GM23248 (cell line): ENCODE data around the gene LRRC3. TPM values are rescaled to one million over a fixed set of nuclear protein-coding genes. Genes with fewer than 3 reads are reported as not detected.

ENCODE experiments used
- DNase-seq: peaks from one replicate; pipeline ENCODE4 v3.0.0-alpha.2; 2015
- H2AFZ ChIP-seq: fragments of 200-600 bp; sonication (generic); 2 replicates; pipeline ENCODE4 v1.6.1; 2016; ENCODE audit warnings: antibody characterized with exemption
- H3F3A ChIP-seq: fragments of 200-600 bp; sonication (generic); 2 replicates; pipeline ENCODE4 v1.6.1; 2016; ENCODE audit warnings: mild to moderate bottlenecking, antibody characterized with exemption, mixed run types; ENCODE audit not compliant: insufficient read depth
- H3K27ac ChIP-seq: fragments of 200-600 bp; sonication (generic); 2 replicates; pipeline ENCODE4 v1.5.1; 2016; ENCODE audit warnings: mild to moderate bottlenecking
- H3K27me3 ChIP-seq: fragments of 200-600 bp; sonication (generic); replicated peaks from 2 replicates; pipeline ENCODE4 v1.6.1; 2016; ENCODE audit warnings: mild to moderate bottlenecking; ENCODE audit not compliant: insufficient read depth
- H3K36me3 ChIP-seq: fragments of 200-600 bp; sonication (generic); 2 replicates; pipeline ENCODE4 v1.6.1; 2016; ENCODE audit warnings: low read depth, mild to moderate bottlenecking
- H3K4me1 ChIP-seq: fragments of 200-600 bp; sonication (generic); 2 replicates; pipeline ENCODE4 v1.6.1; 2016; ENCODE audit warnings: mild to moderate bottlenecking; ENCODE audit not compliant: insufficient read depth
- H3K4me2 ChIP-seq: fragments of 200-600 bp; sonication (generic); one replicate; pipeline ENCODE4 v1.6.1; 2016; ENCODE audit warnings: mild to moderate bottlenecking; ENCODE audit not compliant: unreplicated experiment
- H3K4me3 ChIP-seq: fragments of 200-600 bp; sonication (generic); 2 replicates; pipeline ENCODE4 v1.5.1; 2016; ENCODE audit warnings: mild to moderate bottlenecking
- H3K79me2 ChIP-seq: fragments of 200-600 bp; sonication (generic); 2 replicates; pipeline ENCODE4 v1.6.1; 2016; ENCODE audit warnings: mild to moderate bottlenecking; ENCODE audit not compliant: insufficient read depth
- H3K9ac ChIP-seq: fragments of 200-600 bp; sonication (generic); 2 replicates; pipeline ENCODE4 v1.6.1; 2016; ENCODE audit warnings: mild to moderate bottlenecking
- H3K9me2 ChIP-seq: fragments of 200-600 bp; sonication (generic); 2 replicates; pipeline ENCODE4 v1.6.1; 2016; ENCODE audit warnings: mixed run types, mild to moderate bottlenecking, moderate library complexity; ENCODE audit not compliant: insufficient read depth
- H3K9me3 ChIP-seq: fragments of 200-600 bp; sonication (generic); one replicate; pipeline ENCODE4 v1.6.1; 2017; ENCODE audit warnings: low read depth
- H4K20me1 ChIP-seq: fragments of 200-600 bp; sonication (generic); 2 replicates; pipeline ENCODE4 v1.6.0; 2016; ENCODE audit not compliant: insufficient read depth
- EZH2 ChIP-seq: fragments of 200-600 bp; sonication (generic); IDR thresholded peaks from 2 replicates; pipeline ENCODE4 v1.6.1; 2018; ENCODE audit warnings: antibody characterized with exemption, mild to moderate bottlenecking; ENCODE audit not compliant: insufficient read depth, poor library complexity, severe bottlenecking
- EZH2phosphoT487 ChIP-seq: fragments of 200-600 bp; sonication (generic); IDR thresholded peaks from 2 replicates; pipeline ENCODE4 v1.6.1; 2018; ENCODE audit warnings: antibody characterized with exemption, moderate library complexity, mild to moderate bottlenecking, low read depth; ENCODE audit not compliant: insufficient read depth
- WGBS, 2 experiments: methylation state at CpG; one replicate each; pipeline ENCODE4 v1.1.6; 2015 to 2017; ENCODE audit warnings: low lambda C conversion rate in 2 of 2, low coverage in 1 of 2; ENCODE audit errors: missing lambda C conversion rate in 2 of 2; 5-methylcytosine and 5-hydroxymethylcytosine counted together
- in situ Hi-C: fragments of 300-500 bp; cut with MboI; formaldehyde crosslinking; loops from 2 replicates; pipeline ENCODE4 v1.15.0; 2020
- polyA plus RNA-seq: library from polyadenylated mRNA; unstranded; fragments of >200 nt; fragmentation: Nextera tagmentation; extraction: Ambion mirVana; gene quantifications from 2 replicates; pipeline ENCODE4 v1.2.1, GENCODE V29; 2016
- total RNA-seq: library from RNA; depleted of rRNA; stranded (reverse); fragments of >200 nt; shearing (Covaris generic); gene quantifications from 2 replicates; pipeline ENCODE4 v1.2.3, GENCODE V29; 2014

The LRRC3 gene
- total and polyA plus RNA-seq, 2 experiments from 2014 or later, result 0.29 to 0.32 TPM

DNA sequence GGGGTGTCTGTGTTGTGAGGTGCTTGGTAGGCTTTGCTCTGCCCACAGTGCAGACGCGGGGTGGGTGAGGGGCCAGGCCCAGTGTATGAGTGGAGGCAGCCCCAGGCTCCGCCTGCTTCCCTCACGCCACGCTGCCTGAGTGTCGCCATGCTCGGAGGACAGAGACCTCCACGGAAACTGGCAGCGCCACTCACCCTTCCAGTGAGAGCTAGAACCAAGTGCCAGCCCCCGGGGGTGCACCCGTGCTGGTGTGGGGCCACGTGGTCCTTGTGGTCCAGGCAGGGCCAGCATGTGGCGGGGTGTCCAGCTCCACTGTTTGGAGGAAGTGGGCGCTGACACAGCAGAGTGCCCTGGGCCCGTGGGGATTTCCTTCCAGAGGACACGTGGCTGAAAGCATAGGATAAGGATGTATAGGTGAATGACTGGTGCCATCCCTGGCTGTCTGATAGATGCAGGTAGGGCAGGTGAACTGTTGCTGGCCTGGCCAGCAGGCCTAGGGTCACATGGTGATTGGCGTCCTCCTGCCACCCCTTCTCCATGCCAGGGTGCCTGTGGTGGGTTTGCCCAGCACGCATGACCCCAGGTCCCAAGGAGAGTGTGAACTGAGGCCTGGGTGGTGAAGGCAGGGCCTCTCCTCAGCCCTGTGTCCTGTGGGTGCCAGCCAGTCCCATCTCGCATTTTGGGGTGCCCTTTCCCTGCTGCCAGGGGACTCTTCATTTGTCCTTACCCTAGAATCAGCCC is 3.8 kb downstream of the LRRC3 start:
- in situ Hi-C loops, result no loop called here
- Histone ChIP-seq H3K9ac (no peak overlapping the region), H3K4me1 (no peaks in the 10 kb centered on the region), H4K20me1 (no peaks in the 10 kb centered on the region), H3K4me2 (no peak overlapping the region), H3K9me3 (no peaks in the 10 kb centered on the region), H3K9me2 (no peaks in the 10 kb centered on the region), H3K4me3 (no peak overlapping the region), H2AFZ (no peak overlapping the region), H3K79me2 (no peaks in the 10 kb centered on the region), H3K36me3 (no peaks in the 10 kb centered on the region), H3K27ac (no peak overlapping the region), H3K27me3 (no peaks in the 10 kb centered on the region), H3F3A (peaks cover 5% of the 10 kb centered on the region; the same call in 1 of the 2 replicates)
- DNase-seq, result no peak
- WGBS, 2 experiments, result 77 to 78% methylated on average over 19 of the region's 19 CpGs
- no peak for TF ChIP-seq EZH2
- no peak for TF ChIP-seq EZH2phosphoT487

- no peak for TF ChIP-seq EZH2phosphoT487
- TF ChIP-seq EZH2, result no peak
- 57 to 63% methylated on average over 11 to 14 of the region's 14 CpGs for WGBS, 2 experiments
- Histone ChIP-seq H3K27me3 (no peaks in the 10 kb centered on the region), H3K4me1 (no peaks in the 10 kb centered on the region), H4K20me1 (no peaks in the 10 kb centered on the region), H3K4me3 (no peak overlapping the region), H3K36me3 (no peaks in the 10 kb centered on the region), H3K4me2 (no peak overlapping the region), H3K79me2 (no peaks in the 10 kb centered on the region), H3K9me3 (no peaks in the 10 kb centered on the region), H2AFZ (no peak overlapping the region), H3K27ac (no peak overlapping the region), H3F3A (no peaks in the 10 kb centered on the region), H3K9ac (no peak overlapping the region), H3K9me2 (no peaks in the 10 kb centered on the region)
- in situ Hi-C loops, result no loop called here
- DNase-seq, result no peak
These were observed 4.6 kb downstream of the LRRC3 start for GRCh38 chr21:44459712-44460440.

DNA sequence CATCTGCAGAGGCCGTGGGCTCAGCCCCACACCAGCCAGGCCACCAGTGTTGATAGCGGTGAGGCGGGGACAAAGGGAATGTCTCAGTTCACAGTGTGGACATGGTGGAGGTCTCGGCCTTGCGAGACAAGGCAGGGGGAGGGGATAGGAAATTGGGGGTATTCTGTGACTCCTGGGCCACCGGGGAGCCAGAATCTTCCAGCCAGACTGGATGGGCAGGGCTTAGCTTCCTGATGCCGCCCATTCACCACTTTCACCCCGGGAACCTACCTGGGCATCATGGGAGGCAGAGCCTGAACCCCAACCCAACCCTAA is 5.1 kb downstream of the LRRC3 start:
- TF ChIP-seq EZH2phosphoT487, result no peak
- TF ChIP-seq EZH2, result no peak
- H2AFZ ChIP-seq, result no peak overlapping the region
- H3K4me3 ChIP-seq, result no peak overlapping the region
- no peak for DNase-seq
- H3K9me3 ChIP-seq, result no peaks in the 10 kb centered on the region
- no peaks in the 10 kb centered on the region for H4K20me1 ChIP-seq
- H3K79me2 ChIP-seq, result no peaks in the 10 kb centered on the region
- no peaks in the 10 kb centered on the region for H3K4me1 ChIP-seq
- WGBS, 2 experiments, result 86% methylated on average over 6 to 8 of the region's 8 CpGs
- no peak overlapping the region for H3K9ac ChIP-seq
- no peaks in the 10 kb centered on the region for H3K27me3 ChIP-seq
- in situ Hi-C loops, result no loop called here
- H3F3A ChIP-seq, result no peaks in the 10 kb centered on the region
- no peaks in the 10 kb centered on the region for H3K36me3 ChIP-seq
- no peak overlapping the region for H3K27ac ChIP-seq
- H3K4me2 ChIP-seq, result no peak overlapping the region
- H3K9me2 ChIP-seq, result no peaks in the 10 kb centered on the region

DNA sequence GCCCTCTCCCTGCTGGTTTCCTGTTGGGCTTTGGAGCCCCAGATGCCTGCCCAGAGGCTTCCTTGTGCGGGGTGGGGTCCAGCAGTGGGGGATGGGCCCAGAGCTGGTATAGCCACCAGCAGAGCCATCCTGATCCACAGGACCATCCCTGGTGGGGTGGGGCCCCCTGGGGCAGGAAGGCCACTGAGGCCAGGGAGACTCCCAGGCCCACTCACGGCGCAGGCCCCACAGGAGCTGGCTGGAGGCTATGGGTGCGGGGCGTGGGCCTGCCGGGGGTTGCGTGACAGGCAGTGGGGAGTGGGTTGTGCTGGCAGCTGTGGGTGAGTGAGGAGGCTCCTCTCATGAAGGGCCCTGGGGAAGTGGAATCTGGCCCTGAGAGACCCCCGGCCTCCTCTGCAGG is 5.7 kb downstream of the LRRC3 start:
- Histone ChIP-seq H3K36me3 (no peaks in the 10 kb centered on the region), H3K4me2 (no peak overlapping the region), H3K27ac (no peak overlapping the region), H3K79me2 (no peaks in the 10 kb centered on the region), H3K4me3 (no peak overlapping the region), H3K9ac (no peak overlapping the region), H3K4me1 (no peaks in the 10 kb centered on the region), H2AFZ (no peak overlapping the region), H4K20me1 (no peaks in the 10 kb centered on the region), H3K9me3 (no peaks in the 10 kb centered on the region), H3K27me3 (no peaks in the 10 kb centered on the region), H3F3A (no peaks in the 10 kb centered on the region), H3K9me2 (no peaks in the 10 kb centered on the region)
- TF ChIP-seq EZH2phosphoT487 (no peak), EZH2 (no peak)
- in situ Hi-C loops, result no loop called here
- no peak for DNase-seq
- 87 to 96% methylated on average over 5 to 8 of the region's 8 CpGs for WGBS, 2 experiments
